Suprapubic skin (tissue), 4 donors: ENCODE measurements around the gene PREPL. TPM values are rescaled to one million over a fixed set of nuclear protein-coding genes. Genes with fewer than 3 reads are reported as not detected.
A peak's percentile ranks its signal among the peaks of the same experiment; 100 is the strongest.

Source experiments
- DNase-seq, 2 donors: peaks; one replicate each; pipeline ENCODE4 v3.0.0-alpha.2; 2019; ENCODE audit warnings: low spot score in 2 of 2
- H3K27ac ChIP-seq: fragments of 200-600 bp; sonication (generic); one replicate; pipeline ENCODE4 v1.5.1; 2019
- H3K27me3 ChIP-seq: fragments of 200-600 bp; sonication (generic); one replicate; pipeline ENCODE4 v1.5.1; 2019
- H3K36me3 ChIP-seq: fragments of 200-600 bp; sonication (generic); one replicate; pipeline ENCODE4 v1.5.1; 2019
- H3K4me1 ChIP-seq: fragments of 200-600 bp; sonication (generic); one replicate; pipeline ENCODE4 v1.5.1; 2019
- H3K4me3 ChIP-seq: fragments of 200-600 bp; sonication (generic); one replicate; pipeline ENCODE4 v1.5.1; 2019; ENCODE audit warnings: mild to moderate bottlenecking
- H3K9me3 ChIP-seq: fragments of 200-600 bp; sonication (generic); one replicate; pipeline ENCODE4 v1.5.1; 2019
- CTCF ChIP-seq, 2 donors: fragments of 200-600 bp in 1 of 2; fragments of 450-650 bp in 1 of 2; sonication (generic) in 1 of 2; IDR thresholded peaks; one replicate each; pipeline ENCODE4 v1.5.1; 2016 to 2019; ENCODE audit warnings: antibody characterized with exemption in 2 of 2, mild to moderate bottlenecking in 1 of 2, moderate library complexity in 1 of 2
- EP300 ChIP-seq: sonication (generic); formaldehyde crosslinking; IDR thresholded peaks from one replicate; pipeline ENCODE4 v1.6.1; 2017; ENCODE audit warnings: antibody characterized with exemption
- POLR2A ChIP-seq, 2 donors: fragments of 450-650 bp; IDR thresholded peaks; one replicate each; pipeline ENCODE4 v1.6.1; 2017; ENCODE audit warnings: antibody characterized with exemption in 2 of 2, mild to moderate bottlenecking in 2 of 2, moderate library complexity in 2 of 2
- POLR2AphosphoS5 ChIP-seq, 3 donors: sonication (generic); formaldehyde crosslinking; IDR thresholded peaks; one replicate each; pipeline ENCODE4 v1.6.1; 2017; ENCODE audit warnings: antibody characterized with exemption in 3 of 3
- whole genome bisulfite sequencing: methylation state at CpG from one replicate; pipeline ENCODE4 v1.1.5; 2018; 5-methylcytosine and 5-hydroxymethylcytosine counted together
- total RNA-seq, 4 donors: library from RNA; depleted of rRNA; stranded (reverse); fragments of >200 nt; gene quantifications; one replicate each; pipeline ENCODE4 v1.1.0, GENCODE V29; 2016

The PREPL gene
- total RNA-seq, 4 donors from 2014 or later, result 25.9 to 51.9 (median 32.2) TPM

- no peak for TF ChIP-seq POLR2AphosphoS5 (IDR thresholded peaks at IDR 0.05)
- TF ChIP-seq EP300, result no peak
- no peak for TF ChIP-seq POLR2A (IDR thresholded peaks at IDR 0.05)
- no peak for TF ChIP-seq CTCF (IDR thresholded peaks at IDR 0.05)
- no peaks in the 10 kb centered on the region for H3K36me3 ChIP-seq
- peaks cover 15% of the 10 kb centered on the region for H3K4me1 ChIP-seq
- H3K27me3 ChIP-seq, result no peaks in the 10 kb centered on the region
- peak overlapping the region; percentile 84 for H3K27ac ChIP-seq
- no peak overlapping the region for H3K4me3 ChIP-seq
- 44% methylated on average over 1 of the region's 1 CpG for WGBS
- H3K9me3 ChIP-seq, result no peaks in the 10 kb centered on the region
- no peak for DNase-seq
These were observed 91.5 kb downstream of the PREPL start for GRCh38 chr2:44269831-44270230.

- WGBS, result 62% methylated on average over 7 of the region's 7 CpGs
- no peaks in the 10 kb centered on the region for H3K36me3 ChIP-seq
- peaks cover 15% of the 10 kb centered on the region for H3K4me1 ChIP-seq
- no peak for TF ChIP-seq POLR2A (IDR thresholded peaks at IDR 0.05)
- peak in 1 of 3 donors; percentile 65 for TF ChIP-seq POLR2AphosphoS5 (IDR thresholded peaks at IDR 0.05)
- H3K27ac ChIP-seq, result peak overlapping the region; percentile 84
- no peak for DNase-seq
- H3K4me3 ChIP-seq, result no peak overlapping the region
- no peaks in the 10 kb centered on the region for H3K9me3 ChIP-seq
- no peaks in the 10 kb centered on the region for H3K27me3 ChIP-seq
These were observed 93.3 kb downstream of the PREPL start for GRCh38 chr2:44267796-44268648.

Other genes with a start within 250 kb of the PREPL start
- gene PPM1B, start 192.6 kb downstream of the PREPL start, total RNA-seq, result 10 to 100 TPM; 28.3 to 63.9 (median 37.9) TPM
- gene SLC3A1, start 86.0 kb downstream of the PREPL start, total RNA-seq, result 1 to 10 TPM in 1 of 4 donors, under 1 TPM in 2, not detected in 1; 0.34 to 2.6 (median 0.39) TPM
- gene CAMKMT, start 453 bp upstream of the PREPL start, total RNA-seq, result 10 to 100 TPM in 2 of 4 donors, 1 to 10 TPM in 2; 6.0 to 15.3 (median 10.7) TPM